DOHH2 (cell line): ENCODE data around the gene SLC16A8.

Experiments
- CTCF ChIP-seq: fragments of 200-600 bp; sonication (generic); IDR thresholded peaks from one replicate; pipeline ENCODE4 v1.5.1; 2014; ENCODE audit warnings: antibody characterized with exemption, mild to moderate bottlenecking, low read depth, low read length; ENCODE audit not compliant: poor library complexity, severe bottlenecking
- EZH2phosphoT487 ChIP-seq: fragments of 200-600 bp; sonication (generic); IDR thresholded peaks from 2 replicates; pipeline ENCODE4 v1.6.1; 2017; ENCODE audit warnings: borderline replicate concordance, mild to moderate bottlenecking, antibody characterized with exemption, low read length, moderate library complexity, mixed read lengths

- TF ChIP-seq CTCF (no peak), EZH2phosphoT487 (no peak)
Measured at GRCh38 chr22:38073150-38074130, 10.5 kb downstream of the SLC16A8 start.
